OCI-LY1 (cell line): ENCODE measurements around the gene RASD1.

Experiments
- H2AFZ ChIP-seq: fragments of 200-600 bp; sonication (generic), shearing (Covaris generic); 2 replicates; pipeline ENCODE4 v1.6.0; 2014; ENCODE audit warnings: antibody characterized with exemption, mild to moderate bottlenecking, low read length
- H3F3A ChIP-seq: fragments of 200-600 bp; sonication (generic), shearing (Covaris generic); 2 replicates; pipeline ENCODE4 v1.6.0; 2014; ENCODE audit warnings: mild to moderate bottlenecking, antibody characterized with exemption, low read length, moderate library complexity; ENCODE audit not compliant: insufficient read depth
- H3K27ac ChIP-seq: fragments of 200-600 bp; sonication (generic); 2 replicates; pipeline ENCODE4 v1.5.1; 2014; ENCODE audit warnings: low read length, mixed run types, mild to moderate bottlenecking, low read depth; ENCODE audit not compliant: poor library complexity, severe bottlenecking
- H3K27me3 ChIP-seq: fragments of 200-600 bp; sonication (generic); 2 replicates; pipeline ENCODE4 v1.6.0; 2014; ENCODE audit warnings: antibody characterized with exemption, mild to moderate bottlenecking, low read length, moderate library complexity; ENCODE audit not compliant: insufficient read depth
- H3K36me3 ChIP-seq: fragments of 200-600 bp; sonication (generic); 2 replicates; pipeline ENCODE4 v1.6.1; 2014; ENCODE audit warnings: mild to moderate bottlenecking, antibody characterized with exemption, low read length, moderate library complexity, mixed read lengths; ENCODE audit not compliant: insufficient read depth
- H3K4me1 ChIP-seq: fragments of 200-600 bp; sonication (generic); 2 replicates; pipeline ENCODE4 v1.5.1; 2014; ENCODE audit warnings: mild to moderate bottlenecking, low read length, moderate library complexity; ENCODE audit not compliant: insufficient read depth, severe bottlenecking
- H3K4me2 ChIP-seq: fragments of 200-600 bp; sonication (generic), shearing (Covaris generic); 2 replicates; pipeline ENCODE4 v1.6.1; 2014; ENCODE audit warnings: low read length
- H3K4me3 ChIP-seq: fragments of 200-600 bp; sonication (generic); 2 replicates; pipeline ENCODE4 v1.5.1; 2014; ENCODE audit warnings: low read length, low read depth, mild to moderate bottlenecking, mixed read lengths; ENCODE audit not compliant: poor library complexity, severe bottlenecking
- H3K79me2 ChIP-seq: fragments of 200-600 bp; shearing (Covaris generic); 2 replicates; pipeline ENCODE4 v1.6.1; 2016; ENCODE audit warnings: mixed run types, low read length, mixed read lengths; ENCODE audit not compliant: insufficient read depth
- H3K9ac ChIP-seq: fragments of 200-600 bp; sonication (generic), shearing (Covaris generic); 2 replicates; pipeline ENCODE4 v1.6.1; 2014; ENCODE audit warnings: mild to moderate bottlenecking, low read length, mixed read lengths
- H3K9me2 ChIP-seq: fragments of 200-600 bp; sonication (generic), shearing (Covaris generic); 2 replicates; pipeline ENCODE4 v1.6.1; 2014; ENCODE audit warnings: low read depth, mild to moderate bottlenecking, low read length, mixed read lengths
- H3K9me3 ChIP-seq: fragments of 200-600 bp; shearing (Covaris generic); 2 replicates; pipeline ENCODE4 v1.6.1; 2014; ENCODE audit warnings: low read length, mixed read lengths
- H4K20me1 ChIP-seq: fragments of 200-600 bp; sonication (generic), shearing (Covaris generic); 2 replicates; pipeline ENCODE4 v1.6.0; 2016; ENCODE audit warnings: mild to moderate bottlenecking, low read length; ENCODE audit not compliant: insufficient read depth
- EZH2 ChIP-seq: fragments of 200-600 bp; sonication (generic), shearing (Covaris generic); IDR thresholded peaks from 2 replicates; pipeline ENCODE4 v1.8.0; 2017; ENCODE audit warnings: borderline replicate concordance, mixed run types, mild to moderate bottlenecking, antibody characterized with exemption, low read length, moderate library complexity, mixed read lengths
- TF ChIP-seq, protein P1 (sequence below): fragments of 200-600 bp; sonication (generic), shearing (Covaris generic); IDR thresholded peaks from 2 replicates; pipeline ENCODE4 v1.5.1; 2017; ENCODE audit warnings: mild to moderate bottlenecking, antibody characterized with exemption, low read length, moderate library complexity, mixed read lengths

The RASD1 gene

DNA sequence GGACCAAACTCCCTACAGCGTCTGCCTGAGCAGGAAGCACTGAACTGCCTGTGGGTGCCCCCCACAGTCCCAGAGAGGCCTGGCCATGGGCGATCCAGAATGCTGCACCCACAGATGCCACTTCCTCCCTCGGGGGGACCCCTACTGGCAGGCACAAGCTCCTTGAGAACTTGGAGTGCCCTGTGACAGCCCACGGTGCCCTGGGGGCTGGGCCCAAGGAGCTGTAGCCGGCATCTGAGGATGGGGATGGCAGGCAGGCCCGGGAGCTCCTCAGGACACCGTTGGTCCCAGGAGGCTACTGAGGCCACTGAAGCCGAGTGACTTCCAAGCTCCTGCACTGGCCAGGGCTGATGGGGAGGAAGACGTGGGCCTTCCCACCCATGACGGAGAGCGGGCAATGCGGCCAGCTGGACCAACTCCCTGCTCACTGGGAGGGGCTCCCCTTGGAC lies 15.1 kb upstream of the RASD1 start:
- Histone ChIP-seq H2AFZ (no peak overlapping the region), H3F3A (no peaks in the 10 kb centered on the region), H3K79me2 (no peaks in the 10 kb centered on the region), H3K9me3 (no peaks in the 10 kb centered on the region), H3K9ac (no peak overlapping the region), H3K4me2 (no peak overlapping the region), H3K4me3 (no peak overlapping the region), H3K9me2 (no peaks in the 10 kb centered on the region), H3K27ac (no peak overlapping the region), H3K4me1 (no peaks in the 10 kb centered on the region), H4K20me1 (no peaks in the 10 kb centered on the region), H3K27me3 (no peaks in the 10 kb centered on the region), H3K36me3 (no peaks in the 10 kb centered on the region)
- TF ChIP-seq EZH2: no peak
- TF ChIP-seq, protein P1, sequence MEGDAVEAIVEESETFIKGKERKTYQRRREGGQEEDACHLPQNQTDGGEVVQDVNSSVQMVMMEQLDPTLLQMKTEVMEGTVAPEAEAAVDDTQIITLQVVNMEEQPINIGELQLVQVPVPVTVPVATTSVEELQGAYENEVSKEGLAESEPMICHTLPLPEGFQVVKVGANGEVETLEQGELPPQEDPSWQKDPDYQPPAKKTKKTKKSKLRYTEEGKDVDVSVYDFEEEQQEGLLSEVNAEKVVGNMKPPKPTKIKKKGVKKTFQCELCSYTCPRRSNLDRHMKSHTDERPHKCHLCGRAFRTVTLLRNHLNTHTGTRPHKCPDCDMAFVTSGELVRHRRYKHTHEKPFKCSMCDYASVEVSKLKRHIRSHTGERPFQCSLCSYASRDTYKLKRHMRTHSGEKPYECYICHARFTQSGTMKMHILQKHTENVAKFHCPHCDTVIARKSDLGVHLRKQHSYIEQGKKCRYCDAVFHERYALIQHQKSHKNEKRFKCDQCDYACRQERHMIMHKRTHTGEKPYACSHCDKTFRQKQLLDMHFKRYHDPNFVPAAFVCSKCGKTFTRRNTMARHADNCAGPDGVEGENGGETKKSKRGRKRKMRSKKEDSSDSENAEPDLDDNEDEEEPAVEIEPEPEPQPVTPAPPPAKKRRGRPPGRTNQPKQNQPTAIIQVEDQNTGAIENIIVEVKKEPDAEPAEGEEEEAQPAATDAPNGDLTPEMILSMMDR: no peak

DNA sequence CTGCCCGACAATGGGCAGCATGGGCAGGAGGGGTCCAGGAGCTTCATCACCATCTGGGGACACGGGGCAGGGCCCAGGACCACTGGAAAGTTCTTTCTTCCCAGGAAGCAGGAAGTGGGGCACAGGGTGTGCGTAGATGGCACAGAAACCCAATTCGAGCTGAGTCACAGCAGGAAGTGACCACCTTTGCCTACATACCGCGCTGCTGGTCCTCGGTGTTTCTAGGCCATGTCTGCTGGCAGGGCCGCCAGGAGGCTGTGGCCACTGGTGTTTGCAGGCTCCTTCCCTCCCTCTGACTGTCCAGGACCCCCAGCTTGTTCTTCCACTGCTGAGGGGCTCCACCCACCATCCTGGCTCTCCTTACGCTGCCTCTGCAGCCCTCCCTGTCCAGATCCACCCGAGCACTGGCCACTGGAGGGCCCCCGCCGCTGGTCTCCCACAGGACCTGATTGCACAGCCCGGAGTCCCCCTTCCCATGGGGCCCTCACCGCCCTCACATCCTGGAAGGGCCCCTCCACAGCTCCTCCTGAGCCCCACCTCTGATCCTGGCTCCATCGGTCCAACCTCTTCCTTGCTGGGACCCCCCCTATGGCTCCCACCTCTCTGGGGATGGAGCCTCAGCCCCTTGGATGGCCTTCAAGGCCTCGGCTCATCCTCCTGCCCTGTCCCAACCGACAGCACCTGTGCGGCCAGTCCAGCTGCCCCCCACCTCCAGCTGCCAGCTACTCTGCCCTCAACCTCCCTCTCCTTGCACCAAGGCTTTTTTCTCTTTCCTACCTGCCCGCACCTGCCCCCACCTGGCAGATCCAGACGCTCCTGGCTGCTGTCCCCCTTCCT lies 14.5 kb upstream of the RASD1 start:
- Histone ChIP-seq H3K79me2 (no peaks in the 10 kb centered on the region), H3K9me2 (no peaks in the 10 kb centered on the region), H3K4me1 (no peaks in the 10 kb centered on the region), H3K27ac (no peak overlapping the region), H3K9ac (no peak overlapping the region), H3K36me3 (no peaks in the 10 kb centered on the region), H4K20me1 (no peaks in the 10 kb centered on the region), H3K9me3 (no peaks in the 10 kb centered on the region), H3K4me2 (no peak overlapping the region), H3K4me3 (no peak overlapping the region), H3F3A (no peaks in the 10 kb centered on the region), H3K27me3 (no peaks in the 10 kb centered on the region), H2AFZ (no peak overlapping the region)
- TF ChIP-seq, protein P1: no peak
- TF ChIP-seq EZH2: no peak

DNA sequence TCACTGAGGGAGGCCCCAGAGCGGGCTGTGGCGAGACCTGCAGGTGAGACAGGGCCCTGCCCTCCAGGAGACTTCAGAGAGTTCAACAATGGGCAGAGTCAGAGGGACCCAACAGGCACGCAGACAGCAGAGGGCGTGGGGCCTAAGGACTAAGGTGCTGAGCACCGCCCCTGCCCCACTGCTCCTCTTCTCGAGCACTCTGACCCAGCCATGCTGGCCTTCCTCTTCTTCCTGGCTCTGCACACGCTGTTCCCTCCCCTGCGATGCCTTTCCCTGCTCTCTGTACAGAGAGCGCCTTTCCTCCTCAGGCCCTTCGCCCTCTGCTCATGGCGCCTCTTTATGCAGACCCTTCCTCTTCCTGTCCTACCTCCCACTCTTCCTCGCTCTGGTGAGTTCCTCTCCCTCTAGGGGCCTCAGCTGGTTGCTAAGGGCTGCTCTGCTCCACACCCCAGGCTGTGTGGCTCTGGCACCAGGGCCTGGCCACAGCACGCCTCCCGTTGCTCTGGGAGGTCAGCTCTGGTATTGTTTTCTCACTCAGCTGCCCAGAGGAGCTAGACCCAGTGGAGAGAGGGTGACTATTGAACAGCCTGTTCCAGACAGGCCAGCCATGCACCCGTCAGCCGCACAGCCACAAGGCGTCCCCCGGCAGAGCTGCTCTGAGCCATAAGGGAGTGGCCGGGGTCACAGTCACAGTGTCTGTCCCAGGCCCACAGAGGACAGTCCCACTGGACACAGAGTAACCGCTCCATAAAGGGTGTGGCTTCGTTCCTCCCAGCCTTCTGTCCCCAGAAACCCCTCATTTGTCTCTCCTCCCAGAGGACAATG lies 13.6 kb upstream of the RASD1 start:
- no peak overlapping the region for H3K9ac ChIP-seq
- H3K9me2 ChIP-seq: no peaks in the 10 kb centered on the region
- H3K36me3 ChIP-seq: no peaks in the 10 kb centered on the region
- H3K79me2 ChIP-seq: no peaks in the 10 kb centered on the region
- TF ChIP-seq EZH2: no peak
- TF ChIP-seq, protein P1: no peak
- no peaks in the 10 kb centered on the region for H3K4me1 ChIP-seq
- H2AFZ ChIP-seq: no peak overlapping the region
- no peaks in the 10 kb centered on the region for H3K9me3 ChIP-seq
- no peak overlapping the region for H3K27ac ChIP-seq
- H3K4me3 ChIP-seq: no peak overlapping the region
- H3F3A ChIP-seq: no peaks in the 10 kb centered on the region
- H4K20me1 ChIP-seq: no peaks in the 10 kb centered on the region
- no peaks in the 10 kb centered on the region for H3K27me3 ChIP-seq
- no peak overlapping the region for H3K4me2 ChIP-seq
